Spleen (tissue), 11 donors: ENCODE results near the gene ITCH. TPM values are rescaled to one million over a fixed set of nuclear protein-coding genes. Genes with fewer than 3 reads are reported as not detected.

Experiments used
- DNase-seq: peaks from one replicate; pipeline ENCODE4 v3.0.0-alpha.2; 2020
- H3K27ac ChIP-seq, 8 donors: fragments of 200-600 bp; sonication (generic) in 7 of 8; 1 replicate in 4 of 8; 2 replicates in 4 of 8; pipeline versions ENCODE4 v1.5.0 to v1.8.0; 2016 to 2021; ENCODE audit warnings: inconsistent platforms in 4 of 8, mild to moderate bottlenecking in 4 of 8, moderate library complexity in 1 of 8
- H3K27me3 ChIP-seq, 7 donors: fragments of 200-600 bp; sonication (generic) in 6 of 7; replicated peaks in 1 of 7; 1 replicate in 4 of 7; 2 replicates in 3 of 7; pipeline versions ENCODE4 v1.5.0 to v1.8.0; 2016 to 2021; ENCODE audit warnings: inconsistent platforms in 3 of 7, mild to moderate bottlenecking in 1 of 7
- H3K36me3 ChIP-seq, 6 donors: fragments of 200-600 bp; sonication (generic) in 5 of 6; 1 replicate in 4 of 6; 2 replicates in 2 of 6; pipeline versions ENCODE4 v1.5.0 to v1.8.0; 2016 to 2021; ENCODE audit warnings: inconsistent platforms in 2 of 6
- H3K4me1 ChIP-seq, 6 donors: fragments of 200-600 bp; sonication (generic) in 5 of 6; 1 replicate in 3 of 6; 2 replicates in 3 of 6; pipeline versions ENCODE4 v1.5.0 to v1.8.0; 2016 to 2021; ENCODE audit warnings: inconsistent platforms in 3 of 6
- H3K4me3 ChIP-seq, 8 donors: fragments of 200-600 bp; sonication (generic) in 7 of 8; 1 replicate in 4 of 8; 2 replicates in 4 of 8; pipeline versions ENCODE4 v1.5.0 to v1.8.0; 2016 to 2021; ENCODE audit warnings: inconsistent platforms in 4 of 8, mild to moderate bottlenecking in 4 of 8, moderate library complexity in 2 of 8
- H3K9me3 ChIP-seq, 8 donors: fragments of 200-600 bp; sonication (generic) in 7 of 8; 1 replicate in 4 of 8; 2 replicates in 4 of 8; pipeline versions ENCODE4 v1.5.0 to v1.8.0; 2016 to 2021; ENCODE audit warnings: inconsistent platforms in 4 of 8
- POLR2A ChIP-seq, 3 donors: fragments of 450-650 bp; IDR thresholded peaks; one replicate each; pipeline ENCODE4 v1.5.1; 2017; ENCODE audit warnings: antibody characterized with exemption in 3 of 3, mild to moderate bottlenecking in 1 of 3
- POLR2AphosphoS5 ChIP-seq, 3 donors: sonication (generic); formaldehyde crosslinking; IDR thresholded peaks; one replicate each; pipeline ENCODE4 v1.5.1; 2017; ENCODE audit warnings: antibody characterized with exemption in 3 of 3
- WGBS, 5 donors: extraction: QIAGEN DNeasy Blood & Tissue Kit in 3 of 5; methylation state at CpG; one replicate each; pipeline versions ENCODE4 v1.1.5 to v1.1.7; 2013 to 2018; 5-methylcytosine and 5-hydroxymethylcytosine counted together
- intact Hi-C: fragments of 100-400 bp; cut with DNase I; formaldehyde crosslinking; loops from one replicate; pipeline ENCODE4 v1.15.0; 2023; ENCODE audit warnings: low total_unique reads
- polyA plus RNA-seq, 3 donors: library from polyadenylated mRNA; stranded (reverse); fragments of 200-250 nt; gene quantifications; one replicate each; pipeline ENCODE4 v1.2.1, GENCODE V29; 2013
- total RNA-seq, 7 donors: library from RNA; depleted of rRNA in 3 of 7; stranded (reverse); fragments of >200 nt in 3 of 7; fragmentation: NEBNext Ultra II Directional in 4 of 7; extraction: Animal tissue kit (Norgen Biotek cat#: 25700) in 4 of 7; gene quantifications; one replicate each; pipeline versions ENCODE4 v1.1.0 to v1.2.1, GENCODE V29; 2016 to 2021
- TF ChIP-seq, protein P1 (sequence below), 11 experiments: fragments of 200-600 bp in 7 of 11; fragments of 450-650 bp in 4 of 11; sonication (generic) in 4 of 11; IDR thresholded peaks in 8 of 11; conservative IDR thresholded peaks in 3 of 11; 1 replicate in 7 of 11; 2 replicates in 4 of 11; pipeline versions ENCODE4 v1.4.0 to v1.8.0; 2016 to 2021; ENCODE audit warnings: antibody characterized with exemption in 11 of 11, inconsistent platforms in 4 of 11, mild to moderate bottlenecking in 1 of 11
- donor health status: healthy with polysubstance abuse.
- donor health status: DM: no; HTN: no; CAD: no; lungs with moderate emphysema.
- donor health status: DM: no; HTN: no; CAD: no.
- donor health status: Bipolar disorder and iron deficiency.
- donor health status: healthy.
- donor health status: DM: no; HTN: no; CAD: no.
- donor health status: DM: yes; HTN: yes; CAD: no.

The ITCH gene
- total and polyA plus RNA-seq, 10 donors, result 6.9 to 72.7 (median 61.6) TPM

DNA sequence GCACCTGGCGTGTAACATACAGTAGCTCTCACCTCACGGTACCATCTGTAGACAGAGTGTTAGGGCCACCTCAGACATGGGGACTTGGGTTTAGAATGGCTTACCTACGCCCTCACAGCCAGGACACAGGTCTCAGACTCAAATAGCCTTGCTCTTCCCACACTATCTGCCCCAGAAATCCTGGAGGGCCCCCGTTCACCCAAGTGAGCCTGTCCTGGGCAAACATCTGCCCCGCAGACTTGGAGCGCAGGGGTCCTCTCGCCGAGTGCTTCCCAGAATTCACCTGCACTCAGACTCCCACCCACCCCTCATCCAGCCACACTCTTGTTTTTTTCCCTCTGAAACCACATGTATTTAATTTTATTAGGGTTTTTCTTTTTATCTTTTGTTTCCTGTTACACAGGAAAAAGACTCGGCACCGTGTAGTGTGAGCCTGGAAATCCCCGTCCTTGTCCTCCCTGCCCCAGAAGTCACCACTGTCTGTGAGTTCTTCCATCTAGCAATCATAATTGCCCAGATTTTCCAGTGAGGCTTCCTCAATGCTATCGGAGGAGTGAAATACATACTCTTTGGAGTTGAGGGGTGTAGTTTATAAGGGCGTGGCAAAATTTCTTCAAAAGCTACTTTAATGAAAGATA lies 178.3 kb downstream of the ITCH start:
- no peaks in the 10 kb centered on the region for H3K9me3 ChIP-seq
- H3K4me1 ChIP-seq, result peaks cover 6 to 51% (median 30%) of the 10 kb centered on the region in 6 donors
- H3K27me3 ChIP-seq, result no peaks in the 10 kb centered on the region
- intact Hi-C loops, result loop anchor here (5.0 kb wide), 1 partner anchor 166 kb away; no protein-coding TSS in a partner anchor
- TF ChIP-seq, protein P1, sequence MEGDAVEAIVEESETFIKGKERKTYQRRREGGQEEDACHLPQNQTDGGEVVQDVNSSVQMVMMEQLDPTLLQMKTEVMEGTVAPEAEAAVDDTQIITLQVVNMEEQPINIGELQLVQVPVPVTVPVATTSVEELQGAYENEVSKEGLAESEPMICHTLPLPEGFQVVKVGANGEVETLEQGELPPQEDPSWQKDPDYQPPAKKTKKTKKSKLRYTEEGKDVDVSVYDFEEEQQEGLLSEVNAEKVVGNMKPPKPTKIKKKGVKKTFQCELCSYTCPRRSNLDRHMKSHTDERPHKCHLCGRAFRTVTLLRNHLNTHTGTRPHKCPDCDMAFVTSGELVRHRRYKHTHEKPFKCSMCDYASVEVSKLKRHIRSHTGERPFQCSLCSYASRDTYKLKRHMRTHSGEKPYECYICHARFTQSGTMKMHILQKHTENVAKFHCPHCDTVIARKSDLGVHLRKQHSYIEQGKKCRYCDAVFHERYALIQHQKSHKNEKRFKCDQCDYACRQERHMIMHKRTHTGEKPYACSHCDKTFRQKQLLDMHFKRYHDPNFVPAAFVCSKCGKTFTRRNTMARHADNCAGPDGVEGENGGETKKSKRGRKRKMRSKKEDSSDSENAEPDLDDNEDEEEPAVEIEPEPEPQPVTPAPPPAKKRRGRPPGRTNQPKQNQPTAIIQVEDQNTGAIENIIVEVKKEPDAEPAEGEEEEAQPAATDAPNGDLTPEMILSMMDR (IDR thresholded peaks at IDR 0.05 in 8 of 11, conservative IDR thresholded peaks at IDR 0.05 in 3 of 11), result no peak
- TF ChIP-seq POLR2AphosphoS5 (IDR thresholded peaks at IDR 0.05) (no peak), POLR2A (IDR thresholded peaks at IDR 0.05) (no peak)
- H3K4me3 ChIP-seq, result no peak overlapping the region
- peaks cover 0 to 62% (median 36%) of the 10 kb centered on the region in 6 donors for H3K36me3 ChIP-seq
- DNase-seq, result peak; percentile 29
- peak overlapping the region; percentile 39 to 80 (median 74) for H3K27ac ChIP-seq
- WGBS, 5 donors, result 62 to 70% (median 68%) methylated on average over 13 of the region's 13 CpGs

DNA sequence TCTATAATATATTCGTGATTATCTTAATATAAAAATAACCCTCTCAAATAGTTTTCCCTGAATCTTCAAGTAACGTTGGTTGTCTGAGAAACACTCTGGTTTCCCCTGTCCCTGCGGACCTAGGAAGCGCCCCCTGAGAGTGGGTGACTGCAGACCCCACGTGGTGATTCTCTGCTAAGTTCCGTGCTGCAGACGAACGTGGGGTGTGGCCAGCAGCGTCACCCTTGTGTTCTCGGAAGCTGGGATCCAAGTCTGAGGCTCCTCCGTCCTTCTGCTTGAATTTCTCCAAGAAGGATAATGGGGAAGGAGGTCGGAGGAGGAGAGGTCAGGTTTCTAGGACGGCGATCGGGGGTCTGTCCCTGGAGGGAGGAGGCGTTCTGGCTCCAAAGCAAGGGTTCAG lies 178.8 kb downstream of the ITCH start:
- H3K27me3 ChIP-seq, result no peaks in the 10 kb centered on the region
- peak overlapping the region in 7 of 8 donors; percentile 62 to 80 (median 74) for H3K27ac ChIP-seq
- intact Hi-C loops, result loop anchor here (5.0 kb wide), 1 partner anchor 165 kb away; no protein-coding TSS in a partner anchor
- H3K9me3 ChIP-seq, result no peaks in the 10 kb centered on the region
- peak; percentile 25 for DNase-seq
- TF ChIP-seq POLR2AphosphoS5 (IDR thresholded peaks at IDR 0.05) (no peak), POLR2A (IDR thresholded peaks at IDR 0.05) (no peak)
- TF ChIP-seq, protein P1 (IDR thresholded peaks at IDR 0.05 in 8 of 11, conservative IDR thresholded peaks at IDR 0.05 in 3 of 11), result no peak
- peaks cover 0 to 56% (median 30%) of the 10 kb centered on the region in 6 donors for H3K36me3 ChIP-seq
- WGBS, 5 donors, result 69 to 76% (median 75%) methylated on average over 16 of the region's 16 CpGs
- H3K4me3 ChIP-seq, result no peak overlapping the region
- H3K4me1 ChIP-seq, result peaks cover 6 to 51% (median 30%) of the 10 kb centered on the region in 6 donors

- Histone ChIP-seq H3K9me3 (no peaks in the 10 kb centered on the region), H3K27ac (peak overlapping the region in 6 of 8 donors; percentile 62 to 80 (median 74)), H3K27me3 (no peaks in the 10 kb centered on the region), H3K4me3 (no peak overlapping the region), H3K4me1 (peaks cover 6 to 51% (median 30%) of the 10 kb centered on the region in 6 donors), H3K36me3 (peaks cover 0 to 51% (median 25%) of the 10 kb centered on the region in 6 donors)
- 86 to 93% (median 91%) methylated on average over 6 of the region's 6 CpGs for WGBS, 5 donors
- intact Hi-C loops, result loop anchor here (5.0 kb wide), 1 partner anchor 165 kb away; no protein-coding TSS in a partner anchor
- TF ChIP-seq, protein P1 (IDR thresholded peaks at IDR 0.05 in 8 of 11, conservative IDR thresholded peaks at IDR 0.05 in 3 of 11), result no peak
- no peak for TF ChIP-seq POLR2AphosphoS5 (IDR thresholded peaks at IDR 0.05)
- no peak for TF ChIP-seq POLR2A (IDR thresholded peaks at IDR 0.05)
- no peak for DNase-seq
Measured at GRCh38 chr20:34542439-34542838, 179.4 kb downstream of the ITCH start.

- no peaks in the 10 kb centered on the region for H3K27me3 ChIP-seq
- WGBS, 5 donors, result 82 to 95% (median 83%) methylated on average over 12 of the region's 12 CpGs
- no peak overlapping the region for H3K4me3 ChIP-seq
- intact Hi-C loops, result loop anchor here (5.0 kb wide), 1 partner anchor 164 kb away; no protein-coding TSS in a partner anchor
- DNase-seq, result no peak
- H3K36me3 ChIP-seq, result peaks cover 0 to 41% (median 22%) of the 10 kb centered on the region in 6 donors
- no peaks in the 10 kb centered on the region for H3K9me3 ChIP-seq
- TF ChIP-seq POLR2AphosphoS5 (IDR thresholded peaks at IDR 0.05) (peak in 1 of 3 donors; percentile 29), POLR2A (IDR thresholded peaks at IDR 0.05) (no peak)
- TF ChIP-seq, protein P1 (IDR thresholded peaks at IDR 0.05 in 8 of 11, conservative IDR thresholded peaks at IDR 0.05 in 3 of 11), result no peak
- H3K27ac ChIP-seq, result no peak overlapping the region
- H3K4me1 ChIP-seq, result peaks cover 6 to 45% (median 30%) of the 10 kb centered on the region in 6 donors
Measured at GRCh38 chr20:34543463-34544056, 180.5 kb downstream of the ITCH start.
